ENCODE data around the gene TESPA1. TPM values are rescaled to one million over a fixed set of nuclear protein-coding genes. Genes with fewer than 3 reads are reported as not detected.
"Not testable (repeated sequence)": the region's sequence is repeated elsewhere in the genome, so short reads cannot be mapped to it uniquely, and the experiment has no call there.

The TESPA1 gene
- total RNA-seq, 1 experiment from 2014 or later: 1.5 TPM

DNA sequence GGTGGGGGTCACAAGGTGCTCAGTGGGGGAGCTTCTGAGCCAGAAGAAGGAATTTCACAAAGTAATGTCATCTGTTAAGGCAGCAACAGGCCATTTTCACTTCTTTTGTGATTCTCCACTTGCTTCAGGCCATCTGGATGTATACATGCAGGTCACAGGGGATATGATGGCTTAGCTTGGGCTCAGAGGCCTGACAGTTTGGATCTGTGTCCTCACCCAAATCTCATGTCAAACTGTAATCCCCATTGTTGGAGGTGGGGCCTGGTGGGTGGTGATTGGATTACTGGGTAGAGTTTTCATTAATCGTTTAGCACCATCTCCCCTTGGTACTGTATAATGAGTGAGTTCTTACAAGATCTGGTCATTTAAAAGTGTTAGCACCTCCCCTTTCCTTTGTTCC, 36.4 kb downstream of the TESPA1 start:
- no peak for DNase-seq (ENCODE audit: low read depth)

DNA sequence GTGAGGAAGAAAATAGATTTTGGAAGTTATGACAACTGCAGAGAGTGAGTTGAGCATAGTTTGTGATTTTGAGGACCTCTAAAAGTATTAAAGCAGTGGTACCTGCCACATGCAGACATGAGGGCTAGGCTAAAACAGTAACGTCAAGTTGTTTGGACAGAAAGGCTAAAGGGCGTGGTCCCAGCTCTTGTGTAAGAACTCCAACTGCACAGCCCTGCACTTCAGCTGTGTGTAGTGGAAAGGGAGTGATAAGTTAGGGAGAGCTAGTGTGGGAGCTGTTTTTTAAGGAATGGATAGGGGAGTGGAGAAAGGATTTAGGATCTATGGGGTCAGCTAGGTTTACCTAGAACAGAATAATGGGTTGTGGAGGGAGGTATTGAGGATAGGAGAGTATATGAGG, 39.5 kb downstream of the TESPA1 start:
- no peak for DNase-seq (ENCODE audit: low read depth)

GRCh38 chr12:54943292-54943691, 41.3 kb downstream of the TESPA1 start:
- DNase-seq (ENCODE audit: low read depth): not testable (repeated sequence)

DNA sequence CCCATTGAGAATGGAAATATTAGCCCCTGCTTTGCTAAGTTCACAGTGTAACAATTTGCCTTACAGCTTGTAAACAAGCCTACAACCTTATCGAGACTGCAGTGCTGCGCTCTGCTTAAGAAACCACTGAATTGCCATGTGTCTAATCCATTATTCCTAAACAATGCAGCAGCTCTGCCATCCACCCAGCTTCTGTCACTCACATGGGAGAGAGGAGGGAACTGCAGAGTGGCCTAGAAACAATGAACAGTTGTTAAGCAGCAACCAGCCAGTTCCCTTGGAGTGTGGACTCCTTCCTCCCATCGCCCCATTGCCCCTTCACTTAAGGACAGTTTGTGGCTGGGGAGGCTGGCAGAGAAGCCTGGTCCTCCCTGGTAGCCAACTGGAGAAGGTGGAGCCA, 42.9 kb downstream of the TESPA1 start:
- no peak for DNase-seq (ENCODE audit: low read depth)

DNA sequence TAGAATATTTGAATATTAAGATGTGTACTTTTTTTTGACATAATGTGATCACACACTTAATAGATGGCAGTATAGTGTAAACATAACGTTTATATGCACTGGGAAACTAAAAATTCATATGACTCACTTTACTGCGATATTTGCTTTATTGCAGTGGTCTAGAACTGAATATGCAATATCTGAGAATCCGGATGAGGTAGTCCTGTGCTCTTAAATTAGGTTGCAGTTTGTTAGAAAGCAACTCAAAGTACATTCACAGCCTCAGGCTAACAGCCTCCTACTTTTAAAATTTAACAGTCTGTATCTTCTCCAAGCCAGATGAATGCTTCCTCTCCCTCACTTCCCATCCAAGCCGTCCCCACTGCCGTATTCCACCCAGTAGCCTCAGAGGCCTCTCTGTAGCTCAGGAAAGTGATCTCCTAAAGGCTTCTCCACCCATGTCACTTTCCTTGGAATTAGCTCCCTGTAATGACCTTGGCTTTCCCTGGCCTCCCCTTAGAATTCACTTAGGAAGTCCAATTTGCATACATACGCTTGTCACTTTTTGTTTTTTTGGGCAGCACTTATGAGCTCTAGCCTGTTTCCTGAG, 43.7 kb downstream of the TESPA1 start:
- DNase-seq (ENCODE audit: low read depth): no peak

- DNase-seq (ENCODE audit: low read depth): no peak
These were observed 46.6 kb downstream of the TESPA1 start for GRCh38 chr12:54937929-54938328.

GRCh38 chr12:54937376-54937775, 47.2 kb downstream of the TESPA1 start:
- no peak for DNase-seq (ENCODE audit: low read depth)

GRCh38 chr12:54936736-54937135, 47.8 kb downstream of the TESPA1 start:
- no peak for DNase-seq (ENCODE audit: low read depth)

DNA sequence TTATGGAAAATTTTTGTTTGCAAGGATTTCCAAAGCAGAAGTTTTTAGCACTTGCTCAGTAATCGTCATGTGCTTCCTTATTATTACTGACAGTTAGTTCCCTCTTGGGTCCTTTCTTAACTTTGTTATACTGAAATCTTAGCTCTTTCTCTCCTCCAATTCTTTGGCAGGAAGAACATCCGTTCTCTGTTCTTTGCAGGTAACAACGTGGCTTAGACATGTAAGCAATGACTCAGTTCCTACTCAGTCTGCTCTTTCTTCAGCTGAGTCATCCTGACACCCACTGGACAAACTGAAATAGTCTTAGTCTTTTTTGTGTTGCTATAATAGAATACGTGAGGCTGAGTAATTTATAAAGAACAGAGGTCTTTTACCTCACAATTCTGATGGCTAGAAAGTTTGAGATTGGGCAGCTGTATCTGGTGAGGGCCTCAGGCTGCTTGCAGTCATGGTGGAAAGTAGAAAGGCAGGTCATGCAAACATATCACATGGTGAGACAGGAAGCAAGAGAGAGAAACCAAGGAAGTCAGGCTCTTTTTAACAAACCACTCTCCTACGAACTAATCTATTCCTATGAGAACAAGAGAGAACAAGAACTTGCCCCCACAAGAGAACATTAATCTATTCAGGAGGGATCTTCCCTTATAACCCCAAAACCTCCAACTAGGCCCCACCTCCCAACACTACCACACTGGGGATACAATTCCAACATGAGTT, 49.2 kb downstream of the TESPA1 start:
- peak; percentile 89 for DNase-seq (ENCODE audit: low read depth)

- DNase-seq (ENCODE audit: low read depth): no peak
These were observed 50.1 kb downstream of the TESPA1 start for GRCh38 chr12:54934419-54934818.

DNA sequence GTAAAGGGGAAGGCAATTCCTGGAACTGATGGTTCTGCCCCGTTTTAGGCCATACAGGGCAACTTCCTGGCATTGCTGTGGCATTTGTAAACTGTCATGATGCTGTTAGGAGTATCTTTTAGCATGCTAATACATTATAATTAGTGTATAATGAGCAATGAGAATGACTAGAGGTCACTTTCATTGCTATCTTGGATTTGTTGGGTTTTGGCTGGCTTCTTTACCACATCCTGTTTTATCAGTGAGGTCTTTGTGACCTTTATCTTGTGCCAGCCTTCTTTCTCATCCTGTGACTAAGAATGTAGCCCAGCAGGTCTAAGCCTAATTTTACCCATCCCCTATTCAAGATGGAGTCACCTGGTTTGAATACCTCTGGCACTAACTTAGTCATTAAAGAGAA, 51.2 kb downstream of the TESPA1 start:
- DNase-seq (ENCODE audit: low read depth): peak; percentile 79

DNA sequence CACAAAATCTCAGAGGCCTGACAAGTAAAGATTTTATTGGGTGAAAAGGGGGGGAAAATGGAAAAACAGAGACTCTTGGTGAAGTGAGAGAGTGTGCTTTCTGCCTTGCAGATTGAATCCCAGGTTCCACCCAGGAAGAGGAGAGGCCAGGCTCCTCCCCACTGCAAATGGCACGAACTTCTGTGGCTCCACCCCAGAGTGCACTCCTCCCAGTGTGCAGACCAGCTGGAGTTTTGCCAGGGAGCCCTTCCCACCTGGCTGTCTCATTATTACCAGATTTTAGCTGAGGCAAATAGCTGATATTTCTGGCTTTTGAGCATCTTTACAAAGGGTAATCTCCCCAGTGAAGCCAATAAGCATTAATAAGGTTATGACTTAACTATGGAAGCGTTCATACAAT, 51.9 kb downstream of the TESPA1 start:
- DNase-seq (ENCODE audit: low read depth): peak; percentile 17

DNA sequence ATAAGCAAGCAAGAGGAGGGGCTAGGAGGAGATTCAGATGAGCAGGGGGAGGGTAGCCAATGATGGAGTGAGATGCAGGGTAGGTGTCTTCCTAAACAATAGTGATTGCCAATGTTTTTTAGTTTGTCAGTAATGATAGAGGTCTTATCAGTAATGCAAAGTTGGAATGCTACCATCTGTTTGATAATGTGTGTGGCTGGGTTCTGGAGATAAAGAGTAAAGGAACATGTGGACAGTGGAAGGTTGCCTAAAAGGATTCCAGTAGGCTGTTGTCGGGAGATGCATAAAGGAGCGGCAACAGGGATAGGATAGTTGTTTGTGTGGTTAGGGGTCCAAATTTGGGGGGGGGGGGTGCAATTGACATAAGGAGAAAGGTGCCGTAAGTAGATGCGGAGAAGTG, 52.5 kb downstream of the TESPA1 start:
- DNase-seq (ENCODE audit: low read depth): no peak

GRCh38 chr12:54929998-54930397, 54.6 kb downstream of the TESPA1 start:
- no peak for DNase-seq (ENCODE audit: low read depth)

DNA sequence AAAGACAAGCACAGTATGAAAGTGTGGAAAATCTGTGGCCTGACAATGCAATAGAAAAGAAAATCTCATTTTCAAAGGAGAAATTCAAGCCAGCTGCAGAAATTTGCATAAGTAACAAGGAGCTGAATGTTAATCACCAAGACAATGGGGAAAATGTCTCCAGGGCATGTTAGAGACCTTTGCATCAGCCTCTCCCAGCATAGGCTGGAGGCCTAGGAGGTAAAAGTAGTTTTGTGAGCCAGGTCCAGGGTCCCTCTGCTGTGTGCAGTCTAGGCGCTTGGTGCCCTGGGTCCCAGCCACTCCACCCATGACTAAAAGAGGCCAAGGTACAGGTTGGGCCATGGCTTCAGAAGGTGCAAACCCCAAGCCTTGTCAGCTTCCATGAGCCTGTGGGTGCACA, 58.3 kb downstream of the TESPA1 start:
- DNase-seq (ENCODE audit: low read depth): no peak

- no peak for DNase-seq (ENCODE audit: low read depth)
These were observed 59.4 kb downstream of the TESPA1 start for GRCh38 chr12:54924972-54925707.

- DNase-seq (ENCODE audit: low read depth): no peak
These were observed 67.5 kb downstream of the TESPA1 start for GRCh38 chr12:54917001-54917488.

Other genes starting within 250 kb of the TESPA1 start
- gene MUCL1, start 130.2 kb downstream of the TESPA1 start, total RNA-seq (2014; rRNA removed; shearing (Covaris generic)): not detected in 2 replicates
- not detected in 2 replicates for gene NEUROD4, start 35.2 kb upstream of the TESPA1 start, total RNA-seq (2014; rRNA removed; shearing (Covaris generic))
- not detected in 2 replicates for gene OR9K2, start 141.6 kb upstream of the TESPA1 start, total RNA-seq (2014; rRNA removed; shearing (Covaris generic))
- not detected in 2 replicates for gene OR10A7, start 236.3 kb upstream of the TESPA1 start, total RNA-seq (2014; rRNA removed; shearing (Covaris generic))

All from M059J (cell line).